PFSK-1 (cell line): ENCODE results near the gene PRKRIP1.

ENCODE experiments used
- FOXP2 ChIP-seq: optimal IDR thresholded peaks from 2 replicates; pipeline ENCODE3; 2011; ENCODE audit warnings: borderline replicate concordance, control low read depth, inconsistent platforms; ENCODE audit not compliant: insufficient read depth; ENCODE audit errors: extremely low read length, extremely low read depth
- POLR2AphosphoS5 ChIP-seq: IDR thresholded peaks from 2 replicates; pipeline ENCODE4 v1.6.1; 2012; ENCODE audit warnings: low read depth, mild to moderate bottlenecking, control low read depth, low read length, moderate library complexity
- REST ChIP-seq, 2 experiments: IDR thresholded peaks; 2 replicates each; pipeline versions ENCODE4 v1.6.1 to v1.8.0; 2011 to 2012; ENCODE audit warnings: low read depth in 2 of 2, low read length in 2 of 2, control low read depth in 1 of 2, inconsistent platforms in 1 of 2, mild to moderate bottlenecking in 1 of 2, moderate library complexity in 1 of 2; ENCODE audit not compliant: insufficient read depth in 1 of 2
- SIN3A ChIP-seq: IDR thresholded peaks from 2 replicates; pipeline ENCODE4 v1.6.1; 2012; ENCODE audit warnings: mild to moderate bottlenecking, low read length, moderate library complexity, borderline replicate concordance; ENCODE audit not compliant: insufficient read depth
- TAF1 ChIP-seq: IDR thresholded peaks from 2 replicates; pipeline ENCODE4 v1.6.1; 2012; ENCODE audit warnings: low read length, control low read depth, borderline replicate concordance; ENCODE audit not compliant: insufficient read depth

PRKRIP1 gene

DNA sequence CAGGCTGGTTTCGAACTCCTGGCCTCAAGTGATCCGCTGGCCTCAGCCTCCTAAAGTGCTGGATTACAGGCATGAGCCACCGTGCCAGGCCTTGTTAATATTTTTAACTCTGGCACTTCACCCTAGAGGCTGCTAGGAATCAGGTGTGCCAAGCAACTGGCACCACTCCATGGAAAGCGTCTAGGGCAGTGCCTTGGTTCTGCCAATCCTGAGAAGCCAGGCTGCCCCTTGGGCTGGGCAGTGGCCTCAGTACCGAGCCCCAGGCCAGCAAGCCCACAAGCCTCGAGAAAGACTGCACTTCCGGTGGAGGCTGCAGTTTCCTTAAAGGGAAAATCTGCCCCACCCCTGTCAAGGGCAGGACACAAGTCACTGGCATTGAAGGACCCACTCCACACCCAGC, 57.2 kb downstream of the PRKRIP1 start:
- TF ChIP-seq TAF1 (no peak), REST (IDR thresholded peaks at IDR 0.05; ENCODE audit: insufficient read depth in 1 of 2, low read depth in 2 of 2, low read length in 2 of 2) (no peak), SIN3A (no peak)

GRCh38 chr7:102454468-102454867, 58.3 kb downstream of the PRKRIP1 start:
- TF ChIP-seq FOXP2 (no peak), SIN3A (no peak), POLR2AphosphoS5 (no peak), TAF1 (no peak)

GRCh38 chr7:102455596-102455995, 59.4 kb downstream of the PRKRIP1 start:
- TF ChIP-seq REST (IDR thresholded peaks at IDR 0.05; ENCODE audit: insufficient read depth in 1 of 2, low read depth in 2 of 2, low read length in 2 of 2) (no peak), SIN3A (no peak), FOXP2 (no peak), TAF1 (no peak), POLR2AphosphoS5 (no peak)

- TF ChIP-seq REST (IDR thresholded peaks at IDR 0.05; ENCODE audit: insufficient read depth in 1 of 2, low read depth in 2 of 2, low read length in 2 of 2) (no peak), TAF1 (no peak), SIN3A (no peak), FOXP2 (no peak), POLR2AphosphoS5 (no peak)
These were observed 60.2 kb downstream of the PRKRIP1 start for GRCh38 chr7:102456327-102456726.

- no peak for TF ChIP-seq REST (IDR thresholded peaks at IDR 0.05; ENCODE audit: insufficient read depth in 1 of 2, low read depth in 2 of 2, low read length in 2 of 2)
- TF ChIP-seq POLR2AphosphoS5, result no peak
- no peak for TF ChIP-seq SIN3A
- TF ChIP-seq TAF1, result no peak
- TF ChIP-seq FOXP2, result no peak
These were observed 61.3 kb downstream of the PRKRIP1 start for GRCh38 chr7:102457352-102457924.
